Choroid plexus epithelial cell (primary cell): Measurements from ENCODE around the gene ENOX1.

ENCODE experiments used
- DNase-seq: peaks from one replicate; pipeline ENCODE4 v3.0.0-alpha.2; 2010; ENCODE audit warnings: low read depth
- H3K4me3 ChIP-seq: 2 replicates; pipeline ENCODE4 v1.5.1; 2011; ENCODE audit warnings: low read depth, mild to moderate bottlenecking, control low read depth, low read length, moderate library complexity
- TF ChIP-seq, protein P1 (sequence below): conservative IDR thresholded peaks from 2 replicates; pipeline ENCODE4 v1.5.1; 2011; ENCODE audit warnings: low read depth, mild to moderate bottlenecking, control low read depth, inconsistent platforms, low read length, moderate library complexity

The ENOX1 gene

DNA sequence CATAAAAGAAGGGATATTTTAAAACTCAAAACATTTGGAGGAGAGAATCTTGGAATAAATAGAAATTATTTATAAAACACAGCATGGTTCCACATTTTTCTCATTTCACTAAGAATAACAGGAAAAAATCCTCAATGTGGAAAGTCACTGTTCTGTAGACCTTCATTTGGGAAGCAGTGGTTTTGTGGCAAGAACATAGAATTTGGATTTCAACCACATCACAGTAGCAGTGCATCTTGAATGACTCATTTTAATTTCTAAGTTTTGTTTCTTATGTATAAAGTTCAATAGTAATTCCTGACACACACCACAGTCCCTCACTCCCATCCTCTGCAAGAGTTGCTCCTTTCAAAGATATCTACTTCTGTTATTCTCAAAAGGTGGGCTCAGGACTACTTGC is 264.0 kb downstream of the ENOX1 start:
- DNase-seq: peak; percentile 63
- no peak overlapping the region for H3K4me3 ChIP-seq
- TF ChIP-seq, protein P1, sequence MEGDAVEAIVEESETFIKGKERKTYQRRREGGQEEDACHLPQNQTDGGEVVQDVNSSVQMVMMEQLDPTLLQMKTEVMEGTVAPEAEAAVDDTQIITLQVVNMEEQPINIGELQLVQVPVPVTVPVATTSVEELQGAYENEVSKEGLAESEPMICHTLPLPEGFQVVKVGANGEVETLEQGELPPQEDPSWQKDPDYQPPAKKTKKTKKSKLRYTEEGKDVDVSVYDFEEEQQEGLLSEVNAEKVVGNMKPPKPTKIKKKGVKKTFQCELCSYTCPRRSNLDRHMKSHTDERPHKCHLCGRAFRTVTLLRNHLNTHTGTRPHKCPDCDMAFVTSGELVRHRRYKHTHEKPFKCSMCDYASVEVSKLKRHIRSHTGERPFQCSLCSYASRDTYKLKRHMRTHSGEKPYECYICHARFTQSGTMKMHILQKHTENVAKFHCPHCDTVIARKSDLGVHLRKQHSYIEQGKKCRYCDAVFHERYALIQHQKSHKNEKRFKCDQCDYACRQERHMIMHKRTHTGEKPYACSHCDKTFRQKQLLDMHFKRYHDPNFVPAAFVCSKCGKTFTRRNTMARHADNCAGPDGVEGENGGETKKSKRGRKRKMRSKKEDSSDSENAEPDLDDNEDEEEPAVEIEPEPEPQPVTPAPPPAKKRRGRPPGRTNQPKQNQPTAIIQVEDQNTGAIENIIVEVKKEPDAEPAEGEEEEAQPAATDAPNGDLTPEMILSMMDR: no peak

DNA sequence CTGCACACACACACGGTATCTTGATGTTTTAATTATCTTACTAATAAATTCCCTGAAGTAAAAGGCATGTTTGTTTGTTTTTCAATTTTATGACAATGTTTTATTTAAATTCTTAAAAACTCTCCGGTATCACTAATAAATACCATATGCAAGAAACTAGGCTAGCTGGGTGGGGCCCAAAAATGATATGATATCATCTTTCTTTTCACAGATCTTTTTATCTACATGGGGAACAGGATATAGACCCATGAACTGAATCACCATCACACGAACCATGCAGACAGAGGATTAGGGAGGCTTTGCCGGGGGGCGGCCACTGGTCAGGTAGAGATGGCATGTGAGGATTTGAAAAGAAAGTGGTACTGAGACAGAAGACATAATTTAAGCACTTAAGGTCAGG is 266.4 kb downstream of the ENOX1 start:
- TF ChIP-seq, protein P1: no peak
- no peak for DNase-seq
- no peak overlapping the region for H3K4me3 ChIP-seq

DNA sequence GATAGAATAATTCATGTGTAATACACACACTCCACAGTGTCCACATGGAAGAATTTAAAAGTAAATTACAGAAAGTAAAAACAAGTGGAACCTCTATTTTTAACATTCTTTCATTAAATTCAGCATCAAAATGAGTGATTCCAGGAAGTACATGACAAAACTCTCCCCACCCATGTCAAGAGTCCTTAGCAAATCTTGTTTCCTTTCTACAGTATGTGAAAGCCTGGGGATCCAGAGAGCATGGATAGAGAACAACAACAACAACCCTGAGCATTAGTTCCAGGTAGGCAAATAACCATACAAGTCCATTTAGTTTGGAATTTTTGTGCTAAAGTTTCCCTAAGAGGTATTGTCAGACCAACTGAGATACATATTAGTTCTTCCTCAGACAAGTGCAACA is 267.9 kb downstream of the ENOX1 start:
- no peak overlapping the region for H3K4me3 ChIP-seq
- TF ChIP-seq, protein P1: no peak
- no peak for DNase-seq

DNA sequence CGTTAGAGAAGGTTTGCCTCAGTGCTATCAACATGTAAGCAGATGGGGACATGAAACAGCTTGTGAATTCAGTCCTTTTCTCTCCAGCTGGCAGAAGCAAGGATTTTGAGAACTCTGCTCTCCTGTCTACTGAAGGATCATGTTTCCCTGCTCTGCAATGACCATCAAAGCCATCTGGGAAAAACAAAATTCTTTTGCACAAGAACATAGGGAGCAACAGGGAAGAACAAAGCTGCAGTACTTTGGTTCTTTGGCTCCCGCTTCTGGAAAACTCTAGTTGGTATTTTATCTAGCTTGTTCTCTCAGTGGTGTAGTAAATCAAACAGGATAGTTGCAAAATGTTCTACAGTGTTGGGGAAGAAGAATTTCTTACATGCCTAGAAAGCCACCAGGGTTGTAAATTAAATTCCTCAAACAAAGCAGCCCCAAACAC is 270.4 kb downstream of the ENOX1 start:
- DNase-seq: peak; percentile 73
- TF ChIP-seq, protein P1: peak; percentile 3
- H3K4me3 ChIP-seq: no peak overlapping the region

DNA sequence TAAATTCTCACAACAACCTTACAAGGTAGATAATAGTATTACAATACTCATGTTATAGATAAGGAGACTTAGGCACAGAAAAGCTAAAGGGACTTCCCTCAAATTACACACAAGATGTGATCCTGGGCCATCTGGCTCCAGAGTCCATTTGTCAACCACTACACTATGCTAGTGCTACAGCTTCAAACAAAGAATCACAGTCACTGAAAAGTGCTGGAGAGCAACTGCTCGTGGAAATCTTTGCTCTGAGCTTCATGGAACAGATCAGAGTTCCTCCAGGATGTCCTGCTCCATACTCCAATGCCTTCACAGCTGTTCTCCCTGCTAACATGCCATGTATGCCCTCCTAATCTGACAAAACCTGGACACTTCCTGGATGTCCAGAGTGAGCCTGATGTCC is 271.2 kb downstream of the ENOX1 start:
- TF ChIP-seq, protein P1: no peak
- no peak overlapping the region for H3K4me3 ChIP-seq
- DNase-seq: no peak

DNA sequence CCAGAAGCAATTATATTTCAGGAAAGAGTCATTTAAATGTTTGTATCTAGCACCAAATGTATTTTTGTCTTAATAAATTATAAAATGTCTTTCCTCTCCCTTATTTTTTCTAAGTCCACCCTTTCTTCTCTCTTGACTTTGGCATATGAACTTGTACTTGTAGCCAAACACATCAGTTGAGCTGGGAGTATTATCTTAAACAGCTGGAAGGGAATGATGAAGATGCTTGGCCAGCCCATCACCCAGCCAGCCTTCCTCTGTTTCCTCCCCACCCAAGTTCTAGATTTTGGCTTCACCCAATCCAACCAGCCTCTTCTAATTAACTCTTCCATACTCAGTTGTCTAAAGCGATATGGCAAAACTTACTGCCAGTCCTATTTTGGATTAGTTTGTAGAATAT is 272.5 kb downstream of the ENOX1 start:
- H3K4me3 ChIP-seq: no peak overlapping the region
- no peak for DNase-seq
- TF ChIP-seq, protein P1: no peak

DNA sequence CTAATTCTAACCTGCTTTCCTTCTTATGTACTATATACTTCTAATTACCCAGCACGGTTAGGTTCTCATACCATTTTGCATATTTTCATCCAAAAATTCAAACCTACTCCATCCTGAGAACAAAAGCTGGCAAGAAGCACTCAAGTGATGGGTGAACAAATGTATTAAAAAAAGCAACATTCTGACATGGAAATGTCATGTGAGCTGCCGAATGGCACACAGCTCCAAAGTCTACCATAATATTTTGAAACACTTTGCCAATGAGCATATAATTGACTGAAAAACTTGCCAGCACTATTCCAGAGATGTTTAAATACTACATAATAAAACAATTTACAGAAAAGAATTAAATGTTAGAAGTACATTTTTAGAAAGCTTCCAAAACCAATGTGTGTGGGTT is 274.6 kb downstream of the ENOX1 start:
- TF ChIP-seq, protein P1: no peak

More for the DNA sequence above, 274.6 kb downstream of the ENOX1 start:
- DNase-seq: no peak
- H3K4me3 ChIP-seq: no peak overlapping the region
